Brain microvascular endothelial cell (primary cell): ENCODE data around the gene FOS.
A peak's percentile ranks its signal among the peaks of the same experiment; 100 is the strongest.

Source experiments
- DNase-seq: peaks from one replicate; pipeline ENCODE4 v3.0.0-alpha.2; 2020
- H3K27ac ChIP-seq: fragments of 250-450 bp; sonication (Bioruptor Pico); 2 replicates; pipeline ENCODE4 v1.5.1; 2020; ENCODE audit warnings: mild to moderate bottlenecking, moderate library complexity
- H3K27me3 ChIP-seq: fragments of 250-450 bp; sonication (Bioruptor Pico); replicated peaks from 2 replicates; pipeline ENCODE4 v1.5.1; 2020; ENCODE audit warnings: mild to moderate bottlenecking
- H3K36me3 ChIP-seq: fragments of 250-450 bp; sonication (Bioruptor Pico); replicated peaks from 2 replicates; pipeline ENCODE4 v1.5.1; 2020; ENCODE audit warnings: mild to moderate bottlenecking
- H3K4me3 ChIP-seq: 2 replicates; pipeline ENCODE4 v1.5.1; 2011; ENCODE audit warnings: low read depth, mild to moderate bottlenecking, control low read depth, low read length, moderate library complexity
- CTCF ChIP-seq: IDR thresholded peaks from 2 replicates; pipeline ENCODE4 v1.5.1; 2011; ENCODE audit warnings: low read depth, mild to moderate bottlenecking, moderate library complexity, low read length, control low read depth, inconsistent platforms; ENCODE audit errors: missing control alignments
- in situ Hi-C: cut with HindIII; loops from 2 replicates; pipeline ENCODE4 v1.10.0; 2017; ENCODE audit warnings: low sequenced_read_pairs, low pct_ligation_motif_present

FOS gene

GRCh38 chr14:75292886-75293285 is 14.3 kb downstream of the FOS start:
- Histone ChIP-seq H3K4me3 (no peak overlapping the region), H3K27me3 (no peaks in the 10 kb centered on the region), H3K27ac (no peak overlapping the region), H3K36me3 (no peaks in the 10 kb centered on the region)
- in situ Hi-C loops = no loop called here
- DNase-seq = no peak
- no peak for TF ChIP-seq CTCF

- peak; percentile 96 for DNase-seq
- Histone ChIP-seq H3K27me3 (no peaks in the 10 kb centered on the region), H3K4me3 (peak overlapping the region; percentile 75), H3K27ac (peak overlapping the region; percentile 98), H3K36me3 (no peaks in the 10 kb centered on the region)
- in situ Hi-C loops = no loop called here
- peak; percentile 22 for TF ChIP-seq CTCF
Observed at GRCh38 chr14:75293920-75294648, 15.5 kb downstream of the FOS start.

GRCh38 chr14:75294649-75295033 is 16.0 kb downstream of the FOS start:
- peak; percentile 19 for DNase-seq
- Histone ChIP-seq H3K4me3 (peak overlapping the region; percentile 75), H3K36me3 (no peaks in the 10 kb centered on the region), H3K27me3 (no peaks in the 10 kb centered on the region), H3K27ac (peak overlapping the region; percentile 98)
- in situ Hi-C loops = no loop called here
- TF ChIP-seq CTCF = peak; percentile 46

- Histone ChIP-seq H3K27me3 (no peaks in the 10 kb centered on the region), H3K36me3 (no peaks in the 10 kb centered on the region), H3K4me3 (peak overlapping the region; percentile 75), H3K27ac (peak overlapping the region; percentile 98)
- in situ Hi-C loops = no loop called here
- peak; percentile 78 for DNase-seq
- TF ChIP-seq CTCF = no peak
Observed at GRCh38 chr14:75295061-75295461, 16.4 kb downstream of the FOS start.

GRCh38 chr14:75295491-75296345 is 17.1 kb downstream of the FOS start:
- in situ Hi-C loops = no loop called here

More at GRCh38 chr14:75295491-75296345, 17.1 kb downstream of the FOS start:
- peak; percentile 99 for TF ChIP-seq CTCF
- H3K27me3 ChIP-seq = no peaks in the 10 kb centered on the region
- peak overlapping the region; percentile 98 for H3K27ac ChIP-seq
- peak; percentile 75 for DNase-seq
- H3K36me3 ChIP-seq = no peaks in the 10 kb centered on the region
- peak overlapping the region; percentile 75 for H3K4me3 ChIP-seq
